K562 (cell line): ENCODE results near the gene RAI1. TPM values are rescaled to one million over a fixed set of nuclear protein-coding genes. Genes with fewer than 3 reads are reported as not detected.

Source experiments
- ATAC-seq: fragments of 200-7000 bp; cut with Tn5 transposase; 3 replicates; pipeline ENCODE4 v1.9.1; 2020; ENCODE audit warnings: moderate library complexity
- BruUV-seq: library from RNA; stranded (reverse); fragments of 400-500 nt; replicated peaks from 2 replicates; lab custom pipeline; 2021; lab: Mats Ljungman, UMichigan
- CTCF ChIA-PET: fragments of 300-600 bp; formaldehyde crosslinking; extraction: SDS; loops from one replicate; lab custom pipeline; 2021; ENCODE audit warnings: low intra/inter-chr PET ratio; lab: Yijun Ruan, JAX
- POLR2A ChIA-PET: fragments of 300-600, 350-650 bp; sonication (Branson Sonifier 250); formaldehyde crosslinking; extraction: SDS; loops from one replicate; lab custom pipeline; 2021; ENCODE audit warnings: antibody characterized with exemption, inconsistent platforms; lab: Yijun Ruan, JAX
- DNase-seq, 4 experiments: peaks; one replicate each; pipeline versions ENCODE4 v3.0.0 to v3.0.0-alpha.2; 2011 to 2018; ENCODE audit warnings: low spot score in 3 of 4, mixed read lengths in 3 of 4; ENCODE audit errors: extremely low read depth in 1 of 4
- FAIRE-seq: peaks from 2 replicates; lab custom pipeline; 2011; peaks lifted over from hg19 to GRCh38; lab: Jason Lieb, UNC
- H2AFZ ChIP-seq: 2 replicates; pipeline ENCODE4 v1.6.0; 2011; ENCODE audit warnings: low read depth, low read length, control low read depth, inconsistent platforms
- H3K27ac ChIP-seq: fragments of 200-600 bp; 3 replicates; pipeline ENCODE4 v1.8.0; 2011; ENCODE audit warnings: low read depth, mild to moderate bottlenecking, control low read depth, inconsistent platforms, low read length, moderate library complexity, mixed read lengths; ENCODE audit errors: extremely low read depth
- H3K27me3 ChIP-seq, 2 experiments: fragments of 300-600 bp in 1 of 2; 2 replicates in 1 of 2; 3 replicates in 1 of 2; pipeline versions ENCODE4 v1.6.0 to v1.8.0; 2011; ENCODE audit warnings: inconsistent platforms in 2 of 2, low read length in 2 of 2, mild to moderate bottlenecking in 1 of 2, mixed read lengths in 1 of 2, moderate library complexity in 1 of 2; ENCODE audit not compliant: control insufficient read depth in 2 of 2, insufficient read depth in 2 of 2
- H3K36me3 ChIP-seq: fragments of 300-600 bp; 3 replicates; pipeline ENCODE4 v1.8.0; 2011; ENCODE audit warnings: mild to moderate bottlenecking, low read length, inconsistent platforms; ENCODE audit not compliant: control insufficient read depth, insufficient read depth
- H3K4me1 ChIP-seq, 2 experiments: fragments of 200-600 bp in 1 of 2; replicated peaks in 1 of 2; 2 replicates in 1 of 2; 3 replicates in 1 of 2; pipeline versions ENCODE4 v1.5.1 to v1.8.0; 2011; ENCODE audit warnings: inconsistent platforms in 2 of 2, low read length in 2 of 2, mild to moderate bottlenecking in 1 of 2, mixed read lengths in 1 of 2, moderate library complexity in 1 of 2; ENCODE audit not compliant: control insufficient read depth in 2 of 2, insufficient read depth in 2 of 2
- H3K4me2 ChIP-seq: 2 replicates; pipeline ENCODE4 v1.6.1; 2011; ENCODE audit warnings: low read length, control low read depth, inconsistent platforms, mixed read lengths; ENCODE audit not compliant: insufficient read depth
- H3K4me3 ChIP-seq: fragments of 200-600 bp; sonication (generic), shearing (Covaris generic); 2 replicates; pipeline ENCODE4 v1.5.1; 2016; ENCODE audit warnings: control low read depth, inconsistent platforms
- H3K79me2 ChIP-seq: fragments of 200-600 bp; 3 replicates; pipeline ENCODE4 v1.8.0; 2011; ENCODE audit warnings: low read length, inconsistent platforms; ENCODE audit not compliant: control insufficient read depth, insufficient read depth
- H3K9ac ChIP-seq, 2 experiments: 2 replicates each; pipeline versions ENCODE4 v1.6.0 to v1.6.1; 2011; ENCODE audit warnings: low read depth in 2 of 2, low read length in 2 of 2, control low read depth in 1 of 2, inconsistent platforms in 1 of 2, mild to moderate bottlenecking in 1 of 2, mixed read lengths in 1 of 2; ENCODE audit not compliant: insufficient read depth in 1 of 2
- H3K9me1 ChIP-seq: one replicate; pipeline ENCODE4 v1.6.0; 2011; ENCODE audit warnings: inconsistent platforms, mild to moderate bottlenecking, low read length, moderate library complexity; ENCODE audit not compliant: control insufficient read depth, insufficient read depth
- H3K9me3 ChIP-seq: replicated peaks from 2 replicates; pipeline ENCODE4 v1.5.1; 2011; ENCODE audit warnings: low read depth, low read length, inconsistent platforms; ENCODE audit not compliant: control insufficient read depth, insufficient read depth
- H4K20me1 ChIP-seq: replicated peaks from 2 replicates; pipeline ENCODE4 v1.6.1; 2011; ENCODE audit warnings: low read length, inconsistent platforms, mixed read lengths; ENCODE audit not compliant: control insufficient read depth, insufficient read depth
- FOXK1 ChIP-seq: sonication (generic); formaldehyde crosslinking; IDR thresholded peaks from 2 replicates; pipeline ENCODE4 v1.8.0; 2022; ENCODE audit warnings: missing genetic modification reagents, mild to moderate bottlenecking, borderline replicate concordance
- KAT2B ChIP-seq: IDR thresholded peaks from one replicate; pipeline ENCODE4 v1.6.1; 2012; ENCODE audit warnings: low read depth, mild to moderate bottlenecking, control low read depth, inconsistent platforms, low read length, moderate library complexity
- RUNX1 ChIP-seq: sonication (generic); IDR thresholded peaks from 2 replicates; pipeline ENCODE4 v1.6.1; 2016; ENCODE audit warnings: antibody characterized with exemption, low read depth
- SIN3B ChIP-seq: fragments of 450-650 bp; IDR thresholded peaks from 2 replicates; pipeline ENCODE4 v1.6.1; 2017; ENCODE audit warnings: low read depth, mild to moderate bottlenecking, moderate library complexity
- SNIP1 ChIP-seq: fragments of 450-650 bp; IDR thresholded peaks from 2 replicates; pipeline ENCODE4 v1.7.1; 2017; ENCODE audit warnings: low read depth, mild to moderate bottlenecking
- TRIM28 ChIP-seq: fragments of 450-650 bp; IDR thresholded peaks from 2 replicates; pipeline ENCODE4 v1.6.1; 2017
- UBTF ChIP-seq, 2 experiments: IDR thresholded peaks; 2 replicates each; pipeline ENCODE4 v1.6.1; 2012; ENCODE audit warnings: improper control_type of control experiment in 2 of 2, low read depth in 2 of 2, low read length in 2 of 2, borderline replicate concordance in 1 of 2
- ZBTB1 ChIP-seq: sonication (generic); formaldehyde crosslinking; IDR thresholded peaks from 2 replicates; pipeline ENCODE4 v1.8.1; 2023; ENCODE audit warnings: missing genetic modification reagents, low read depth, mild to moderate bottlenecking, borderline replicate concordance
- ZNF263 ChIP-seq: sonication (generic); formaldehyde crosslinking; IDR thresholded peaks from 2 replicates; pipeline ENCODE4 v1.8.0; 2022; ENCODE audit warnings: mild to moderate bottlenecking, missing genetic modification reagents, borderline replicate concordance
- ZNF398 ChIP-seq: fragments of 250-450 bp; sonication (Bioruptor Pico); IDR thresholded peaks from 2 replicates; pipeline ENCODE4 v1.8.0; 2021; ENCODE audit warnings: moderate library complexity, mild to moderate bottlenecking, inconsistent platforms
- ZNF780A ChIP-seq: fragments of 250-450 bp; sonication (Bioruptor Pico); IDR thresholded peaks from 2 replicates; pipeline ENCODE4 v1.5.0; 2021; ENCODE audit warnings: mild to moderate bottlenecking
- WGBS: fragments of 100-300 bp; shearing (Covaris generic); methylation state at CpG from one replicate; pipeline ENCODE4 v1.1.6; 2016; ENCODE audit warnings: low coverage, mixed read lengths; ENCODE audit not compliant: insufficient coverage; ENCODE audit errors: missing lambda C conversion rate; 5-methylcytosine and 5-hydroxymethylcytosine counted together
- in situ Hi-C: fragments of 300-500 bp; cut with MboI; formaldehyde crosslinking; loops from 4 replicates; pipeline ENCODE4 v1.15.0; 2018; ENCODE audit warnings: inconsistent platforms, mixed read lengths
- intact Hi-C: fragments of 100-400 bp; cut with micrococcal nuclease; formaldehyde crosslinking; loops from 2 replicates; pipeline ENCODE4 v1.14.2; 2022
- polyA plus RNA-seq, 8 experiments: library from polyadenylated mRNA; depleted of rRNA in 4 of 8; stranded (reverse) in 5 of 8; unstranded in 3 of 8; fragments of >200 nt; fragmentation: Nextera tagmentation in 2 of 8; fragmentation: Illumina TruSeq in 1 of 8; extraction: Ambion mirVana in 2 of 8; extraction: Trizol in 1 of 8; gene quantifications; 2 replicates each; pipeline versions ENCODE4 v1.2.1 to v1.2.3, GENCODE V29; 2011 to 2014; ENCODE audit warnings: inconsistent platforms in 1 of 8, missing spikeins in 1 of 8
- total RNA-seq, 7 experiments: library from RNA; depleted of rRNA in 6 of 7; stranded (reverse); fragments of >200 nt in 6 of 7; fragmentation: Illumina TruSeq in 2 of 7; extraction: Trizol in 2 of 7; gene quantifications; 2 replicates each; pipeline versions ENCODE4 v1.2.1 to v1.2.3, GENCODE V29; 2011 to 2021; ENCODE audit warnings: low replicate concordance in 1 of 7
- TF ChIP-seq, protein P1 (sequence below): sonication (generic); formaldehyde crosslinking; IDR thresholded peaks from 2 replicates; pipeline ENCODE4 v1.9.0; 2022; ENCODE audit warnings: mild to moderate bottlenecking, missing genetic modification reagents

Gene RAI1
- total and polyA plus RNA-seq, 9 of the 15 experiments (the other 6 are each of a cell fraction or from before 2014, with no cell fraction given), result 0.68 to 19.9 (median 5.5) TPM

DNA sequence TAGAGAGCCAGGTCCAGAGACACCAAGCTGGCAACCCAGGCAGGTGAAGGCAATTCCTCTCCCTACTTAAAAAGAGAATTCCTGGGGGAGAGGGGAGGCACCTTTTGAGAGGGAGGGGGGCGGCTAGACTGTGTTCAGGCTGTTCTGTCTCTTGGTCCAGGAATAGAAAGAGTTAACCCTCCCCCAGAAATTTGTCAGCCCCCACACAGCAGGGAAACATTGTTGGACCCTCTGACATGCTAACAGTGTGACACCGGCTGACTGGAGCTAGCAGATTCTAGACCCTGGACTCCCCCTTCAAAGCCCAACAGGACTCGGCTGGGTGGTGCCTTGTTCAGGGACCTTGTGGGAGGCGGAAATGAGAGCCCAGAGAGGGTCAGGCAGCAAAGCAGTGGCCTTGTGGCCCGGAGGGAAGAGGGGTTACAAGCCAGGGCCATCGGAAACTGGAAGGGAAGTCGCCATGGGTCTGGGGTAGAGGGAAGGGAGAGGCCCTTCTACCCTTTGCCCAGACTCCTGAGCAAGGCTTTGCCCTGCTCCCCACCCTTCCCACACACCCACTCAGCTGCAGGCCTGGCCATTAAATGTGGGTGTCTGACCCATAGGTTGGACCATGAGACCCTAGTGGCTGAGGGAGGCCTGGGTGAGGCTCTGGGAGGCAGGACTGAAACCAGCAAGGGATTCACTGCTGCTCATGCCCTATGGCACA lies 44.6 kb downstream of the RAI1 start:
- Histone ChIP-seq H2AFZ (no peak overlapping the region), H3K4me2 (no peak overlapping the region), H3K4me3 (no peak overlapping the region), H3K4me1 (peaks cover 0 to 15% of the 10 kb centered on the region in 2 experiments; a peak in 2 of 5 replicates), H3K9ac (peak overlapping the region in 1 of 2 experiments; percentile 36; a peak in 1 of 4 replicates), H3K36me3 (peaks cover 8% of the 10 kb centered on the region; the same call in 1 of the 3 replicates), H3K79me2 (no peaks in the 10 kb centered on the region; the same call in none of the 3 replicates), H3K27me3 (no peaks in the 10 kb centered on the region), H3K9me3 (no peaks in the 10 kb centered on the region), H3K9me1 (peaks cover 4% of the 10 kb centered on the region), H4K20me1 (peaks cover 9% of the 10 kb centered on the region; the same call in 1 of the 2 replicates), H3K27ac (no peak overlapping the region)
- POLR2A ChIA-PET, result interaction anchor here (0.6 to 1.0 kb wide), 2 partner anchors 12 to 457 kb away, joined by 3 read pairs; no protein-coding TSS in a partner anchor
- in situ Hi-C loops (no loop called here), intact Hi-C loops (no loop called here)
- no peak for FAIRE-seq
- CTCF ChIA-PET, result no interaction called here
- ATAC-seq, result no peak
- BruUV-seq, result no TSS peak
- DNase-seq, result no peak
- WGBS, result 62% methylated on average over 4 of the region's 7 CpGs
- TF ChIP-seq, protein P1, sequence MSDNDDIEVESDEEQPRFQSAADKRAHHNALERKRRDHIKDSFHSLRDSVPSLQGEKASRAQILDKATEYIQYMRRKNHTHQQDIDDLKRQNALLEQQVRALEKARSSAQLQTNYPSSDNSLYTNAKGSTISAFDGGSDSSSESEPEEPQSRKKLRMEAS (CRISPR knock-in tag), result no peak
- no peak for TF ChIP-seq TRIM28
- no peak for TF ChIP-seq ZNF263 (CRISPR knock-in tag)
- TF ChIP-seq RUNX1, result no peak
- TF ChIP-seq ZNF398 (CRISPR knock-in tag), result no peak
- TF ChIP-seq ZBTB1 (CRISPR knock-in tag), result no peak
- TF ChIP-seq FOXK1 (CRISPR knock-in tag), result no peak
- TF ChIP-seq SNIP1, result no peak
- TF ChIP-seq KAT2B, result no peak
- no peak for TF ChIP-seq SIN3B
- TF ChIP-seq UBTF (IDR thresholded peaks at IDR 0.05; ENCODE audit: borderline replicate concordance in 1 of 2, low read depth in 2 of 2, low read length in 2 of 2), result no peak
- no peak for TF ChIP-seq ZNF780A
